Right hindlimb (tissue), 1 donor: ENCODE results near the gene CEP97.
"Not testable (repeated sequence)": the region's sequence is repeated elsewhere in the genome, so short reads cannot be mapped to it uniquely, and the experiment has no call there.

Experiments
- DNase-seq: peaks from one replicate; pipeline ENCODE4 v3.0.0-alpha.2; 2018

The CEP97 gene

GRCh38 chr3:101724329-101725193 lies at the start of gene CEP97:
CEP97 (plus strand) TSS chr3:101724614; CDS start chr3:101724677, 63 bp downstream.
- peak; percentile 96 for DNase-seq

GRCh38 chr3:101675709-101676215 lies 48.7 kb upstream of the CEP97 start:
- peak; percentile 61 for DNase-seq

GRCh38 chr3:101676216-101676764 lies 48.1 kb upstream of the CEP97 start:
- DNase-seq = peak; percentile 97

GRCh38 chr3:101676765-101677435 lies 47.5 kb upstream of the CEP97 start, which contains the start of gene ZBTB11:
ZBTB11 (minus strand) TSS chr3:101677132; CDS start chr3:101676914, 218 bp downstream.
- DNase-seq = peak; percentile 100

GRCh38 chr3:101677436-101678286 lies 46.8 kb upstream of the CEP97 start:
- peak; percentile 30 for DNase-seq

GRCh38 chr3:101678837-101679236 lies 45.6 kb upstream of the CEP97 start:
- DNase-seq = not testable (repeated sequence)

GRCh38 chr3:101680466-101680865 lies 43.9 kb upstream of the CEP97 start:
- DNase-seq = no peak

GRCh38 chr3:101685050-101685400 lies 39.4 kb upstream of the CEP97 start:
- no peak for DNase-seq

GRCh38 chr3:101685870-101686307 lies 38.5 kb upstream of the CEP97 start:
- no peak for DNase-seq

GRCh38 chr3:101687142-101687931 lies 37.1 kb upstream of the CEP97 start:
- peak; percentile 40 for DNase-seq

GRCh38 chr3:101689286-101689685 lies 35.1 kb upstream of the CEP97 start:
- DNase-seq = no peak

- no peak for DNase-seq
Measured at GRCh38 chr3:101690972-101691371, 33.4 kb upstream of the CEP97 start.

- DNase-seq = not testable (repeated sequence)
Measured at GRCh38 chr3:101691685-101692671, 32.4 kb upstream of the CEP97 start.

- DNase-seq = not testable (repeated sequence)
Measured at GRCh38 chr3:101693540-101693939, 30.9 kb upstream of the CEP97 start.

GRCh38 chr3:101694836-101695235 lies 29.6 kb upstream of the CEP97 start:
- DNase-seq = not testable (repeated sequence)

- DNase-seq = no peak
Measured at GRCh38 chr3:101695779-101696372, 28.5 kb upstream of the CEP97 start.

- no peak for DNase-seq
Measured at GRCh38 chr3:101701696-101702634, 22.4 kb upstream of the CEP97 start.

GRCh38 chr3:101702726-101703125 lies 21.7 kb upstream of the CEP97 start:
- no peak for DNase-seq

GRCh38 chr3:101703169-101703568 lies 21.2 kb upstream of the CEP97 start:
- no peak for DNase-seq
